CD1c-positive myeloid dendritic cell (primary cell): ENCODE data around the gene TNFAIP3.
"Not testable (repeated sequence)": the region's sequence is repeated elsewhere in the genome, so short reads cannot be mapped to it uniquely, and the experiment has no call there.

Source experiments
- DNase-seq: peaks from one replicate; pipeline ENCODE4 v3.0.0-alpha.2; 2016; ENCODE audit errors: extremely low spot score

The TNFAIP3 gene

DNA sequence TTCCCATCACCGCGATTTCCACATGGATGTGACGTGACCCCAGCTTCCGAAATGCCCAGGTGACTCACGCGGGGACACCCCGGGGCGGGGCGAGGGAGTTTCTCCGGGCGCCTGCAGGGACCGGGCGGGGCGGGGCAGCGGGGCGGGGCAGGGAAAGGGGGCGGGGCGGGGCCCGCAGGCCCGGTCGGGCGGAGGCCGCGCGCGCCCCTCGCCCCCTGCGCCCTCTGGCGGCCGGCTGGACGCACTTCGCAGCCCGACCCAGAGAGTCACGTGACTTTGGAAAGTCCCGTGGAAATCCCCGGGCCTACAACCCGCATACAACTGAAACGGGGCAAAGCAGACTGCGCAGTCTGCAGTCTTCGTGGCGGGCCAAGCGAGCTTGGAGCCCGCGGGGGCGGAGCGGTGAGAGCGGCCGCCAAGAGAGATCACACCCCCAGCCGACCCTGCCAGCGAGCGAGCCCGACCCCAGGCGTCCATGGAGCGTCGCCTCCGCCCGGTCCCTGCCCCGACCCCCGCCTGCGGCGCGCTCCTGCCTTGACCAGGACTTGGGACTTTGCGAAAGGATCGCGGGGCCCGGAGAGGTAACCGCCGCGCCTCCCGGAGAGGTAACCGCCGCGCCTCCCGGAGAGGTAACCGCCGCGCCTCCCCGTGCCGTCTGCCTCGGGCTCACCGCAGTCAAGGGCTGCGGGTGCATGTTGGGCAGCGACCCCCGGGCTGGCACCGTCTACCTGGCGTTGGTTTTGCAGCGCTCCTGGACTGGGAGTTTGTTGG lies at the start of gene TNFAIP3:
TSS of gene TNFAIP3 (plus strand) at position 346 of the 771 bp plus-strand sequence. CDS start 3,969 bp downstream, outside the sequence.
- DNase-seq = peak; percentile 99

DNA sequence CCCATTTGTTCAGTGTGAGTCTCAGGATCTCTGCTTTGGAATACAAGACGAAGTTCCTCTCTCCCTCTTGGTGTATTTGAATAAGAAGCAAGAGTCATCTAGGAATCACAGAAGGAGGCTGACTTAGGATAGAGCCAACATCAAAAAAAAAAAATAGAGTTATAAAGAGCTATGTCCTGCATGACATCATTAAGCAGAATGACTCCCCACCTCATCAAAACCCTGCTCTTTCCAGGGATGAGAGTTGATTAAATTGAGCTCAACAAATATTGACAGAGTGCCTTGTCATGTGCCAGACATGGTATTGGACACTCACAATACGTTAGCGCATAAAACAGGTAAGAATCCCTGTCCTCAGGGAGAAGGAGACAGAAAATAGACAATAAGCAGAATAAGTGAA lies 48.6 kb upstream of the TNFAIP3 start:
- DNase-seq = no peak

DNA sequence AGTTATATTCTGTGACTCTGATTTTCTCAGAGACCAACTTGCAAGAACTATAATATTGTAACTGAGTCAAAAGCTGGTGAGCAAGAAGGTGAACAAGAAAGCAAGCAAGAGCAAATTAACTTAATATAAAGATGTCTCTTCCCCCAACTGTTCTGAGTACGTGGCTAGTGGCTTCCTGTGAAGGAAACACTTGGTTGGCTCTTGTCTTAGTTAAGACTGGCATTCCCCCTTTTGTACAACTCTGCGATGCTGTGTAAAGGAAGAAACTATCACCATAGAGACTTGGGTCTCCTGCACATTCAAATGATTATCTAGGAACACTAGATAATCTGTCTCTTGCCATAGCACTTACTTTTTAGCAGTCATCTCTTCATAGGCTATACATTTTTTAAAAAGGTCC lies 47.3 kb upstream of the TNFAIP3 start:
- DNase-seq = peak; percentile 21

DNA sequence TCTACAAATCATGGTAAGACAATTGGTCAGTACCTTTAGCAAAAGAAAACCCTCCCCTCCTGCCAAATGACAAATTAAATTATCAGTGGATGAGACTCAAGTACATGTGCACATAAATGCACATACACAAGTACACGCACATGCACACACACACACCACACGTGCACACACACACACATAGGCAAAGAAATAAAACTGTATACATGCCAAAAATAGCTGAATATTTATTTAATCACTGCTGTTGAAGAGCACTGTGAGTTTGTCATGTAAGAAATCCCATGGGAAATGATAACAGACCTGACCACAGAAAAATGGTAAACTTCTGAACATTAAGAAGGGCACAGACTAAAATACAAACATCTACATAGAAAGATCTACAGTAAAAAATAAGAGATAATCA lies 46.6 kb upstream of the TNFAIP3 start:
- DNase-seq = no peak

DNA sequence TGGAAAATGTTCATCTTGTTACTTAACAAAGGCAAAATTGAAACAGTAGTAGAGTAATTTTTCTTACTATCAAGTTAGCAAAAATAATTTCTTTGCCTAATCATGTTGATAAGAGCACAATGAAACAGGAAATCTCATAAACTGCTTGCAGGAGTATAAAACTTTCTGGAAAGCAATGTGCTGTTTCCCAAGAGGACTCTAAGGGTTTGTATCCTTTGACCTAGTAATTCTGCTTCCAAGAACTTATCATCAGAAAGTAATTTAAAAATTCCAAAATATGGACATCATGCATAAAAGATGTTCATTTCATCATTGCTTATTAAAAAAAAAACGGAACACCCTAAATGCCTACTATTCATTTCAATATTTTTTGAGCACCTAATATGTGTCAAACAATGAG lies 46.1 kb upstream of the TNFAIP3 start:
- no peak for DNase-seq

DNA sequence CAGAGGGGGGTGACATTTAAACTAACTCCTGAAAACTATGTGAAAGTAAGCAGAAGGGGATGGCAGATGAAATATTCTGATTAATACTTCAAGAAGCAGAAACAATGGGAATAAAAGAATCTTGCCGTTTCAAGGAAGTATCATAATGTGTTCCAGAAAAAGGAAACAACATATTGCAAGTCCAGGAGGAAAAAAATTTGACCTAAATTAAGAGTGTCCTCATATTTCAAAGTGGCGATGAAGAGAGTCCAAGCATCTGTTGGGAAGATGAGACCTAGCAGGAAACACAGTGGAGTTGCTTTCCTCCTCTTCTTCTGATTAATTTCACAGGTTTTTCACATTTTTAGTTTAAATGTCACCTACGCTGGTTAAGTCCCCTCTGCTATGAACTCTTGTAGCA lies 45.6 kb upstream of the TNFAIP3 start:
- no peak for DNase-seq

DNA sequence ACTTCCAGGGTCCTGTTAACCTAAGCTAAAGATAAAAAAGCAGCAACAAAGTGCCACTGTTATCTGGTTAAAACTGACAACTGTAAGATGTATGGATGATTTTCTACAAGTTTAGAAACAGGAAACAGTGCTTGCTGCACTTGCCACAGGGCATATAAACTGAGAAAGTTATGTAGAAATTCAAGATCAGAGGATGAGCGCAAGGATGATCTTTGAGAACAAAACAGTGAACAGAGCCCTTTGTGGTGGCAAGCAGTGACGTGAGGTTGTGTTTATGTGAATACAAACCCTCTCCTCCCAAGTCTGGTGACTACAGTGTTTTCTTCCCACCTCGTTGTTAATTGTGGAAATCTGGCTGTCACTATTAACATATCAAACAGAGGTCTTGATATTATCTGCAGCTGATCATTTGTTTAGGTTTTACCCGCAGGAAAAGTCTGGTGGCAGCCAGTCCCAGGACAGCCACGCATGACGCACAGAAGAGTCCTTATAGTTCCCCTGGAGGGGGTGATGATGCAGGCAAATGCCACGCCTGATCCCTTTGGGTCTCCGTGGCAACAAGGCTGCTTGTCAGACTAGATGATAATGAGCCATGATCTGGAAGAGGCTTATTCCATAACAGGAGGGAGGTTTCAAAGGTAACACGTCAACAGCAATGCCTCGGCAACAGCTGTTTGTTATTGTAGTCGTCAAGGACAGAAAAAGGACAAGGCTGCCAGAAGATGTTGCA lies 43.1 kb upstream of the TNFAIP3 start:
- DNase-seq = peak; percentile 61

DNA sequence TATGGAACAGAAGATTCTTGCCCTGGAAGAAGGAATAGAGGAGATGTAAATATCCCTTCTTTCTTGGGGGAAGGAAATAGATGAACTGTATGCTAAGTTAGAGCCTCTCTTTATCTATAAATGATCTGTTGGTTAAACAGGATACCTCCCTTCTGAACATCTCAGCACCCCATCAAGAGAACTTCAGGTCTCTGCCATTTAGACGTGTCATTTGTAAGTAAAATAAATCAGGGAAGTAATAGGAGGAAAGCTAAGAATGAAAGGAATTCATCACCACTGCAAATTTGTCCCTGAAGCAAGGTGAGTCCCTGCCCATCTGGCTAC lies 42.5 kb upstream of the TNFAIP3 start:
- no peak for DNase-seq

DNA sequence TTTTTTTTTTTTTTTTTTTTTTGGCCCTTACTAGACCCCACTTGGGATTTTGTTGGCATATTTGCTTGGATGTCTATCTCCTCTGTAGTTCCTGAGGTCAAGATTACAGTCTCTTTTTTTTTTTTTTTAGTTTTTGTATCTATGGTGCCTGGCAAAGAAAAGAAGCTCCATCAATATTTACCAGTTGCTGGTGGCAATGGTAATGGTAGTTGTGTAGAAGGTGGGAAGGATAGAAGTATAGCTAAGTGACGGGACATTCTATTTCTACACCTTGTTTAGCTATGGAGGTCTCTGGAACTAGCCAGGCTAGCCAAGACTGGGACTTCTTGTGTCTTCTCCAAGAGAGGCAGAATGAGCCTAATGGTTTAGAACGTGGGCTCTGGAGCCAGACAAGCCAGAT lies 42.2 kb upstream of the TNFAIP3 start:
- DNase-seq = no peak

DNA sequence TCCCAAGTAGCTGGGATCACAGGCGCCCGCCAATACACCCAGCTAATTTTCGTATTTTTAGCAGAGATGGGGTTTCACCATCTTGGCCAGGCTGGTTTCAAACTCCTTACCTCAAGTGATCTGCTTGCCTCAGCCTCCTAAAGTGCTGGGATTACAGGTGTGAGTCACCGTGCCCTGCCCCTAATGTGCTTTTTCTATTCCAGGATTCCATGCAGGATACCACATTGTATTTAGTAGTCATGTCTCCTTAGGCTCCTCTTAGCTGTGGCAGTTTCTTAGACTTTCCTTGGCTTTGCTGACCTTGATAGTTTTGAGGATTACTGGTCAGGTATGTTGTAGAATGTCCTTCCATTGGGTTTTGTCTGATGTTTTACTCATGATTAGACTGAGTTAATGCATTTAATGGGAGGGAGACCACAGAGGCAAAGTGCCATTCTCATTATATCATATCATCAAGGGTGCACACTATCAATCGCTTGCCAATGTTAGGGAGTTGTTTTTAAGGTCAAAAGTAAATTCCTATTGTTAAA lies 39.6 kb upstream of the TNFAIP3 start:
- DNase-seq = no peak

DNA sequence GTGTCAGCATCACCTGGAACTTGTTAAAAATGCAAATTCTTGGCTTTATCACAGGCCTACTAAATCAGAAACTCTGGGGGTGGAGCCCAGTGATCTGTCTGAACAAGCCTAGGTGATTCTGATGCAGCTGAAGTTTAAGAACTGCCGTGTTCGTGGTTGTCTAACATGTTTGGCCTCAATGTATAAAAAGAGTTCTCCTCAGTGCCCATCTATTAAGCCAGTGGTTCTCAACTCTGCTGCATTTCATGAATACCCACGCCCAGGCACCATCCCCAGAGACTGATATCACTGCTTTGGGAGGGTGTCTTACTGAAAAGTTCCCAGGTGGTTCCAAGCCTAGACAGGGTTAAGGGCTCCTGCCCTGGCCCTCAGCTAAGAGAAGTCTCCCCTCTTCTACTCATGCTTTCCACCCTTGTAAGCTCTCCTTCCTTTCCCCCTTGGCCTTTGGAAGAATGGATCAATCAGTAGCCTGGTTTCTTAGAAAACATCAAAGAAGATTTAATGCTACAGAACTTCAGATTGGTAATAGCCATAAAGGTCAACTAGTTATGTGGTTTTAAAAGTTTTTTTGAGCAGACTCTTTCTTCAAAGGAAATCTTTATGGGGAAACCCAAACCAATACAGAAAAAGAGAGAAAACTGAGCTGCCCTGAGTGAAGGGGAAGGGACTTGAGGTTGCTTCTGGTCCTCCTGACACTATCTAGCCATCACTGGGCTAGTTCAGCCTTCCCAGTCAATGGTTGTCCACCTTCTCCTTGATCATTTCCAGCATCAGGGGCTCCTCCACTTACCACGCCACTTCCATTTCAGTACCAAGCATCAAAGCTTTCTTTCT lies 38.9 kb upstream of the TNFAIP3 start:
- no peak for DNase-seq

DNA sequence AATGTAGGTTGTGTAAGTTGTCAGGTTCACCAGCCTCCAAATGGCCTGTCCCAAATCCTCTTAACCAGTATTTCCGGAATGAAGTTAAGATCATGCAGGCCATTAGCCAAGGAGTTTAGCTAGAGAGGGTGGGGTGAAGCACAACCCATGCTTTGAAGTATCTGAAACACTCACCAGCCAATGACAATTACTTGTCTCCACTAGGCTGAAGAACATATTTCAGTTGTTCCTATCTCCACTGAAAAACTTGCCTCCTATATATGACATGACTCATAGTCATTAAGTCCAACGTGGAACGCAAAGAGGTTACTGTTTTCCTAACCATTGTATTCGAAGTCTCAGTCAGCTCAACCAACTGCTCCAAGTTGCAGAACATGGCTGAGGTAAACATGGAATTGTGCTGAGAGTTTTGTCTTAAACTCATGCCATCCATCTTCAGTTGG lies 37.4 kb upstream of the TNFAIP3 start:
- no peak for DNase-seq

DNA sequence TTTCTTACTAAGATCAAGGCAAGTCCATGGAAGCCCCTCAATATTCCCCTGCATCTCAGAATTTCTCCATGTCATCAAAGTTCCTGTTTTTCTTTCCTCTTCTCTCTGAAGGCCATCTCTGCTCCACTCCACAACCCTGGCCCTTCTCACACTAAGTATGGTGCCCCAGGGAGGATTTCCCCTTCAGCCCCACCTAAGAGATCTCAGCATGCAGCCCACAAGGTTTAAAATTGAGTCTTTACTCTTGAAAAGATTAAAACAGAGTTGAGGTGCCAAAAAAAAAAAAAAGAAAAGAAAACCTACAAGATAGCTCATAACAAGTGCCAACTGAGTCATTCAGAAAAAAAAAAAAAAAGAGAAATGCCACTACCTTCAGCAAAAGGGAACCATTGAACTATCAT lies 36.5 kb upstream of the TNFAIP3 start:
- no peak for DNase-seq

DNA sequence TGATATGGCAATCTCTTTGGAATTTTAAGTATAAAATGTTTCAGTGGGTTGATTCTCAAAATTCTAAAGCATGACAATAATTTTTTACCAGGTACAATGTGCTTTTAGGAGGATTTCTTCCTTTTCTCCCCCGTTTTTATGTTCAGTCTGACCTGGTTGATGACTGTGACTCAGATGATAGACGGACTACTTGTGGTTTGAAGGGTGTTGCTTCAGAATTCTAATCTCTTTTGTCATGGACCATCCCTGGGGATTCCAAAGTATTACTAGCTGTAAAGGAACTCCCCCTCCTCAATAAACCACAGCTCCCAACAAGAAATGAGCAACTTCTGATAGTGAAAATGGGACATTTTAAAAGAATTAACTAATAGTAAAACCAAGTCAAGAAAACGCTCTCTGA lies 34.9 kb upstream of the TNFAIP3 start:
- DNase-seq = no peak

DNA sequence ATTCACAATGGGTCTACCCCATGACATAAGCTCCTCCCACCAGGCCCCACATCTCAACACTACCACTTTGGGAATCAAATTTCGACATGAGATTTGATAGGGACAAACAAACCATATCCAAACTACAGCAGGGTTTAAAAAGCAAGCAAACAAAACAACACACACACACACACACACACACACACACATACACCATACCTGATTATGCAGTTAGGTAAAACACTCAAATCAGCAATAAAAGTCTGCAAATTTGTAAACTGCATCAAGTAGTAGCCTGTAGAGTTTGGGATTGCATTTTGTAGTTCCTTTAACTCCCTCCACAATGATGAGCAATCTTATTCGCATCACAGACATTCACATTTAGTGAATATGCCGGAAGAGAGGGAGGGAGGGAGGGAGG lies 32.6 kb upstream of the TNFAIP3 start:
- no peak for DNase-seq

DNA sequence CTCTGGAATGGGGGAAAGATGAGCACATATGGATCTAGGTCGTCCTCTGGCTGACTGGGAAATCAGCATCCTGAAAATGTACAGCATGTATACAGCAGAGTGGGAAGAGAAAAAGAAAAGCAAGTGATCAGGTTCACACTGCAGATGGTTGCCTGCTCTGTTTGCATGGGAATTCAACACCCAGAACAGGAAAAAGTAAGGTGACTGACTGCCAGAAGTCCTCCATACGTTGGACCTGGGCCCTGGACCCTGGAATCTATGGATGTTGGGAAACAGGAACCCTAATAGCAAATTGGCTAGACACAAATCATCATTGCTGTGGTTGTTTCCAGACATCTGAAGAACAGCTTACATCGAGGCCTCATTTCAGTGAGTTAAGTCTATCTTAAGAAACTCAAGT lies 30.3 kb upstream of the TNFAIP3 start:
- DNase-seq = no peak

DNA sequence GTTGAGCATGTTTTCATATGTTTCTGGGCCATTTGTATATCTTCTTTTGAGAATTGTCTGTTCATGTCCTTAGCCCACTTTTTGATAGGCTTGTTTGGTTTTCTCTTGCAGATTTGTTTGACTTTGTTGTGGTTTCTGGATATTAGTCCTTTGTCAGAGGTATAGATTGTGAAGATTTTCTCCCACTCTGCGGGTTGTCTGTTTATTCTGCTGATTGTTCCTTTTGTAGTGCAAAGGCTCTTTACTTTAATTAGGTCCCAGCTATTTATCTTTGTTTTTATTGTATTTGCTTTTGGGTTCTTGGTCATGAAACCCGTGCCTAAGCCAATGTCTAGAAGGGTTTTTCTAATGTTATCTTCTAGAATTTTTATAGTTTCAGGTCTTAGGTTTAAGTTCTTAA lies 29.0 kb upstream of the TNFAIP3 start:
- DNase-seq = not testable (repeated sequence)

DNA sequence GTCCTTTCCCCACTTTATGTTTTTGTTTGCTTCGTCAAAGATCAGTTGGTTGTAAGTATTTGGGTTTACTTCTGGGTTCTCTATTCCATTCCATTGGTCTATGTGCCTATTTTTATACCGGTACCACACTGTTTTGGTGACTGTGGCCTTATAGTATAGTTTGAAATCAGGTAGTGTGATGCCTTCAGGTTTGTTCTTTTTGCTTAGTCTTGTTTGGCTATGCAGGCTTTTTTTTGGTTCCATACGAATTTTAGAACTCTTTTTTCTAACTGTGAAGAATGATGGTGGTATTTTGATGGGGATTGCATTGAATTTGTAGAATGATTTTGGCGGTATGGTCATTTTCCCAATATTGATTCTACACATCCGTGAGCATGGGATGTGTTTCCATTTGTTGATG lies 28.5 kb upstream of the TNFAIP3 start:
- not testable (repeated sequence) for DNase-seq

DNA sequence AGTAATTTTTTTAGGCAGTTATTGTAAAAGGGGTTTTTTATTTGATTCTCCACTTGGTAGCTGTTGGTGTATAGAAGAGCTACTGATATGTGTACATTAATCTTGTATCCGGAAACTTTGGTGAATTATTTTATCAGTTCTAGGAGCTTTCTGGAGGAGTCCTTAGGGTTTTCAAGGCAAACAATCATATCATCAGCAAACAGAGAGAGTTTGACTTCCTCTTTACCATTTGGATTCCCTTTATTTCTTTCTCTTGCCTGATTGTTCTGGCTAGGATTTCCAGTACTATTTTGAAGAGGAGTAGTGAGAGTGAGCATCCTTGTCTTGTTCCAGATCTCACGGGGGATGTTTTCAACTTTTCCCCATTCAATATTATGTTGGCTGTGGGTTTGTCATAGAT lies 28.0 kb upstream of the TNFAIP3 start:
- DNase-seq = no peak

DNA sequence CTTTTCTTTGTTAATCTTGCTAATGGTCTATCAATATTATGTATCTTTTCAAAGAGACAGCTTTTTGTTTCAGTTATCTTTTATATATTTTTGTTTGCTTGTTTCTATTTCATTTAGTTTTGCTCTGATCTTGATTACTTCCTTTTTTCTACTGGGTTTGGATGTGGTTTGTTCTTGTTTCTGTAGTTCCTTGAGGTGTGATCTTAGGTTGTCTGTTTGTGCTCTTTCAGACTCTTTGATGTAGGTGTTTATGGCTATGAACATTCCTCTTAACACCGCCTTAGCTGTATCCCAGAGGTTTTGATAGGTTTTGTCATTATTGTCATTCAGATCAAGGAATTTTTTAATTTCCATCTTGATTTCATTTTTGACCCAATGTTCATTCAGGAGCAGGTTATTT lies 26.8 kb upstream of the TNFAIP3 start:
- no peak for DNase-seq

DNA sequence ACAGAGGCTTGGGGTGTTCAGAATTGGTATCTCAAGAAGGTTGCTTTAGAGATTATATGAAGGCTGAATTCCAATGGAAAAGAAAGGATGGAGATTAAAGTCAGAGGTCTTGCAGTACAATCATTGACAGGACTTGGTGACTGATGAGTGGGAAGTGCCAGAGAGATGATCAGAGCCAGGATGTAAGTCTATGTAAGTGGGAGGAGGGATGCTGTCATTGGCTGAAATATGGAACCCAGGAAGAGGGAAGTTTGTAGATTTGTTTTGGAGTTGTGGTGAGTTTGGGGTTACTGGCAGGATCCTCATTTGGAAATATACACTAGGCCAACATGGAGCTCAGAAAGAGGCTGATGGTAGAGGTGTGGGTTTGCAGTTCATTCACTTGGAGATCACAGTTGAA lies 23.8 kb upstream of the TNFAIP3 start:
- peak; percentile 76 for DNase-seq

DNA sequence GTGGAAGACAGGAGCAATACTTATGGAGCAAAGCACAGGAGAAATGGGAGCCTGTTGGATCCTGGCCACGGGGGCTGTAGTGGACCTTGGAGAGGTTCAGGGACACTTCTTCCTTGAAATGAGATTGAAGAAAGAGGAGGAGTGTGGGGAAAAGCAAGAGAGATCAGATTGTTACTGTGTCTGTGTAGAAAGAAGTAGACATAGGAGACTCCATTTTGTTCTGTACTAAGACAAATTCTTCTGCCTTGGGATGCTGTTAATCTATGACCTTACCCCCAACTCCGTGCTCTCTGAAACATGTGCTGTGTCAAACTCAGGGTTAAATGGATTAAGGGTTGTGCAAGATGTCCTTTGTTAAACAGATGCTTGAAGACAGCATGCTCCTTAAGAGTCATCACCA lies 22.7 kb upstream of the TNFAIP3 start:
- DNase-seq = not testable (repeated sequence)
